NCI-H345 (cell line): ENCODE results near the gene TLX1.
"Not testable (repeated sequence)": the region's sequence is repeated elsewhere in the genome, so short reads cannot be mapped to it uniquely, and the experiment has no call there.

ENCODE experiments used
- DNase-seq: peaks from one replicate; lab custom pipeline; 2025; lab: John Stamatoyannopoulos, UW

Gene TLX1

DNA sequence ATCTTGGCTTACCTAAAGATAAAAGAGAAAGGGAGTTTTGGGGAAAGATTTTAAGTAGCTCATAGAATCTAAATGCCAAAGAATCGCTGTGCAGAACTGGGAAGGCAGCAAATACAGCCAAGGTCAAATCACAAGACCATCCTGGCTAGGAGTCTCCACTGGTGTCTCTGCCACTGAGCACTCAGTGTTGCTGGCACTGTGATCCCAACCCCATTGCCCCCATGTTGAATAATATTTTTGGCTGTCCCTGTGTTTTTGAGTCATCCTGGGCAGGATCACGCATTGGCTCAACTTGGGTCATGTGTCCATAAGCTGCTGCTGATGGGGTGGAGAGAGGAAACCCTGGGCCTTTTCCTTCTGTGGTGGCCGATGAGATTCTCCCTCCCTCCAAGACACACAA lies 21.2 kb downstream of the TLX1 start:
- no peak for DNase-seq

DNA sequence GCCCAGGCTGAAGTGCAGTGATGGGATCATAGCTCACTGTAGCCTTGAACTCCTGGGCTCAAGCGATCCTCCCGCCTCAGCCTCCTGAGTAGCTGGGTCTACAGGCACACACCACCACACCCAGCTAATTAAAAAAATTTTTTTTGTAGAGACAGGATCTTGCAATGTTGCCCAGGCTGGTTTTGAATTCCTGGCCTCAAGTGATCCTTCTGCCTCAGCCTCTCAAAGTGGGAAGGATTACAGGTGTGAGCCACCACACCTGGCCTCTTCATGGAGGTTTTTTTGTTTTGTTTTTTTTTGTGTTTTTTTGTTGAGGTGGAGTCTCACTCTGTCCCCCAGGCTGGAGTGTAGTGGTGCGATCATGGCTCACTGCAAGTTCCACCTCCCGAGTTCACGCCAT lies 23.4 kb downstream of the TLX1 start:
- not testable (repeated sequence) for DNase-seq

DNA sequence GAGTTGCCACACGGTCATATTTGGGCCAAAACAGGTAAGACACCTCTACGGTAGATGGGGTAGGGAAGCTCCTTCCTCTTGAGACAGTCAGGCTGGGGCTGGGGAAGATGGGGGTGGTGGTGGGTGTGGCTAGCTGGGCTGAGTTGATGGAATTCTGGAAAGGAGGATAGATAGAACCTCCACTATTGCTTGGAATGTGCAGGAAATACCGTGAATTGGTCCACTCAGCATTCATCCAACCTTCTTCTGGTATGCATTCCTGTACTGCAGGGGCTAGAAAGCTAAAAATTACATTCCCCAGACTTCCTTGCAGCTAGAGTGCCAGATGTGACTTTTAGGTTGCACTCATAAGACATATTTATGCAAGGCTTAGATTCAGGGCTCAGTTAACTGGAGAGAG lies 24.8 kb downstream of the TLX1 start:
- DNase-seq: no peak

DNA sequence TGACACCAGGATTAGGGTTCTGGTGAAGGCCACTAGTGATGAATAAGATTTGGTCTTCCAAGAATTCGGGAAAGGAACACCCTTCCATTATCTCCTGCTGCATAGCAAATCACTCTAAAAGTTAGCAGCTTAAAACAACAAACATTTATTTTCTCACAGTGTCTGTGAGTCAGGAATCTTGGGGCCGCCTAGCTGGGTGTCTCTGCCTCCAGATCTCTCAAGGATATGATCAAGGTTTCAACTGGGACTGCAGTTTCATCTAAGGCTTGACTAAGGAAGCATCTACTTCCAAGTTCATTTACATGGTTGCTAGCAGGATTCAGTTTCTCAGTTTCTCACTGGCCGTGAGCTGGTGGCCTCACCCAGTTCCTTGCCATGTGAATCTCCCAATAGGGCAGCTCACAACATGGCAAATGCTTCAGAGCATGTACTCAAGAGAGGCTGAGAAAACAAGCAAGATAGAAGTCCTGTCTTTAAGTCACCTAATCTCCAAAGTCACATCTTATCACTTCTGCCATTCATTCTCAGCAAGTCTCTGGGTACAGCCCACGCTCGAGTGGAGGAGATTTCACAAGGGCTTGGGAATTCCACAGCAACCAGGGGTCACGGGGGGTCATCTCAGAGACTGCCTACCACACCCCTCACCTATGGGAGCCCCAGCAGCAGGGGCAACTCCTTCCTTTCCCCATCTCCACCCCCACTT lies 26.8 kb downstream of the TLX1 start:
- no peak for DNase-seq

DNA sequence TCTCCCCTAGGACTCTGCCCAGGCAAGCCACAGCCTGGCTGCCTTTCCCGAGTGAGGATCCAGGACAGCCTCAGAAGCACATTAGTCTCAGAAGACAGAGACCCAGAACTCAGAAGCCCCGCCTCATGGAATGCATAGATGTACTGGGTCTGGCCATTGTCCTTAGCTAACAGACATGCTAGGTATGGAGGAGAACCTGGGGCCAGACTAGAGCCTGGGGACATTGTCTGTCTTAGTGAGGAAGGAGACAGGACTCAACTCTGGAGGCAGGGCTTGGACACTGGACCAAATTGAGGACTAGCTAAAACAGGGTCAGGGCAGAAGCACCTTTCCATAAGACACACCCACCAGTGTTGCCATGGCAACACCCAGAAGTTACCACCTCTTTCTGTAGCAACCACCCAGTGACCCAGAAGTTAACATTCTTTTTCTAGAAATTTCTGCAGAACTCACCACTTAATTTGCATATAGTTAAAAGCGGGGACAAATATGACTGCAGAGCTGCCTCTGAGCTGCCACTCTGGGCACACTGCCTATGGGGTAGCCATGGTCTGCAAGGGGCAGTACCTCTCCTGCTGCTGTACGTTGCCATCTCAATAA lies 27.5 kb downstream of the TLX1 start:
- DNase-seq: no peak

DNA sequence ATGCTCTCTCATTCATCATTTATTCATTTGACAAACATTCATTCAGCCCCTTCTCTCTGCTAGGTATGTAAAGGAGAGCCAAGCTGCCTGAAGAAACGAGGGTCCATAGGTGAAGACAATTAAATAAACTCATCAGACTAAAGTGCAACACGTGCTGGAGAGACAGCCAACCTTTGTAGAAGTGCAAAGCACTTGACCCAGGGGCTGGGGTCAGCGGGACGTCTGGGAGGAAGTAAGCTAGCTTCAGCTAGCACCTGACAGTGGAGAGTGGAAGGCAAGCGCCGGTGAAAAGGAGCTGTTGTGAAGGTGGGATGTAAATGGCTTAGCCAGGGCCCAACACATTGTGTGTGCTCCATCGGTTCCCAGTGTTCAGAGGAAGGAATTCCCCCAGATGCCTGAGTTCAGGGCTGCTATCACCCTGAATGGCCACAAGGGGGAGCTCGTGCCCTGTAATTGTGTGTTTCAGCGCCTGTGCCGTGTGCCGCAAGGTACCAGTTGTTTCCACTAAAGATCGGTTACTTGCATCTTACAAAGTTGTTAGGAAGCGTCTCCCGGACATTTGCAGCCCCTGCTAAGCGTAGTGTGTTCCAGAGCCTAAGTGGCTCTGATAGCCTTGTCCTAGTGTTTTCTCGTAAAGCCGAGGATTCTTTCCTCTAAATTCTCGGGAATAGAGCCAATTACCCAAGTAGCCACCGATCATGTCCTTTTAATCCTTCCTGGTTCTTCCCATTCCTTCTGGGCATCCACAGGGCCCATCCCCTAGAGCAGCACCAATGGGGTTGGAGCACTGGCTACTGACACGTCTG lies 30.6 kb downstream of the TLX1 start:
- peak; percentile 63 for DNase-seq

DNA sequence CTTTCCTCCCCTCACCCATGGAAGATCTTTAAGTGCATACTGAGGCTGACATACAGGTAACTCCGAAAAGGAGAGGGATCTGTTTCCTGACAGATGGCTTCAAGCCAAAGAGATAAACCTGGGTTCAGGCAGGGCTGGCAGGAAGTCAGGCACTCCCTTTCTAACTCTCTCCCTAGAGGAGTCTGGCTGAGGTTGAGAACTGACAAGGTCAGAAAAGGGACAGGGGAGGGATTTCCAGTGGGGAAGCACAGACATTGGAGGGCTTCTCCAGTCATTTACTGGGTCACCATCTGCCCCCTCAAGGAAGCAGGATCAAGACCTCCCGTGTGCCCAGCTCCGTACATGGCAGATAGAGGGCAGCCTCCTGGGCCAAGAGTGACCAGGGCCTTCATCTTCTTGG lies 31.6 kb downstream of the TLX1 start:
- no peak for DNase-seq

DNA sequence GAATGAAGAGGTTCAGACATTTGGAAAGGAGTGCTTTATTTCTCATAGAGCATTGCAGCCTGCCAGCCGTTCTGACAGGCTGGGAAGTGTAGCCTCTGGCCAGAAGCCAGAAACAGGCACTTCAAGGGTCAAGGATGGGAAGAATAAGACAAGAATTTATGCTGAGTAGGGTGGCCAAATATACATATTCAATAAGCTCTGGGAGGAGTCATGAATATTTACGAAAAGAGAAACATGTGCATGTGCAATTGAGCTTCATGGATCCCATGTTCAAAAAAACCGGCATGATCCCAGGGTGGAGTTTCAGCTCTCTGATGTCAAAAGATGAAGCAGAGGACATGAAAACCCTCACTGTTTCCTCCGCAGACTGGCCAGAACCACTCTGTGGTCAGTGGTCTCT lies 32.9 kb downstream of the TLX1 start:
- no peak for DNase-seq

DNA sequence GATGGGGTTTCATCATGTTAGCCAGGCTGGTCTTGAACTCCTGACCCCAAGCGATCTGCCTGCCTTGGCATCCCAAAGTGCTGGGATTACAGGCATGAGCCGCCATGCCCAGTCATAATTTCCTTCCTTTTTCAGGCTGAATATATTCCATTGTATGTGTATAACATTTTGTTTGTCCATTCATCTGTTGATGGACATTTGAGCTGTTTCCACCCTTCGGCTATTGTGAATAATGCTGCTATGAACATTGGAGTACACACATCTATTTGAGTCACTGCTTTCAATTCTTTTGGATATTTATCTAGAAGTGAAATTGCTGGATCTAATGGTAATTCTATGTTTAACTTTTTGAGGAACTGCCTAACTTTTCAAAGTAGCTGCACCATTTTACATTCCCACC lies 34.6 kb downstream of the TLX1 start:
- no peak for DNase-seq

DNA sequence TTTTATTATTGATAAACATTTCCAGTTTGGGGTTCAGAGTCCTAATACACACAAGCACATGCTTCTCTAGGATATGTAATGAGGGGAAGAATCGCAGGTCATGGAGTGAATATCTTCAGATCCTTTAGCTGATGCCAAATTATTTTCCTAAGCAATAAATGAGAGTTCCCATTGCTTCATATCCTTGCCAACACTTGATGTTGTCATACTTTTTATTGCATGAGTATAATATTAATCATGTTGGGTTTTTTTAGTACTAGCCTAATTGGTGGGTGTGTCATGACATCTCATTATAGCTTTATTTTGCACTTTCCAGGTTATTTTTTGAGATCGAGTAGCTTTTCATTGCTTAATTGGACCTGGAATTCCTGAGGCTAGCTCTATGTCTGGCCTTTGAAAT lies 35.3 kb downstream of the TLX1 start:
- DNase-seq: no peak

DNA sequence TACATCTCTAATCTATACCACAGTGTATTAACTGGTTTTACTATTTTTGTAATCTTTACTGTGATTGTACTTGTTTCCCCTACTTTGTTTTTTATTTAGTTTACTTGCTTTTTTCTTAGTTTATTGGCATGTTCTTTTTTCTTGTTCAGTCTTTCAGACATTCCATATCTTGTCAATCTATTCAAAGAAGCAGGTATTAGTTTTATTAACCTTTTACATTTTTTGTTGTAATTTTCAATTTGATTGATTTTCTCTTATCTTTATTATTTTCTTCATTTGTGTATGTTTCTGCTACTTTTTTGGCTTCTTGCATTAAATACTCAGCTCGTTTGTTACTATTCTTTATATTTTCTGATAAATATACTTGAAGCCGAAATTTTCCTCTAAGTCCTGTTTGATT lies 41.6 kb downstream of the TLX1 start:
- no peak for DNase-seq

DNA sequence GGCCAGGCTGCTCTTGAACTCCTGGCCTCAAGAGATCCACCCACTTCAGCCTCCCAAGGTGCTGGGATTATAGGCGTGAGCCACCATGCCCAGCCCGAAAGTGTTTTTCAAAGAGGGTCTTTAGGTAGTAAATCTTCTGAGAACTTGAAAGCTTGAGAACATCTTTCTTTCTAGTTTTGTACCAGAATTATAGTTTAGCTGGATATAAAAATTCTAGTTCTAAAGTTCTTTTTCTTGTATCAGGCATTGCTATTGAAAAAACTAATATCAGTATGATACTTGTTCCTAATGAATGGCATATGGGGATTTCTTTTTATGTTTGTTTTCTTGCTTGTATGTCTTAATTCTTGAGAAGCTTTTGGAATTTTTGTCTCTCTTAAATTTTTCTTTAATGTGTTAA lies 43.2 kb downstream of the TLX1 start:
- no peak for DNase-seq

DNA sequence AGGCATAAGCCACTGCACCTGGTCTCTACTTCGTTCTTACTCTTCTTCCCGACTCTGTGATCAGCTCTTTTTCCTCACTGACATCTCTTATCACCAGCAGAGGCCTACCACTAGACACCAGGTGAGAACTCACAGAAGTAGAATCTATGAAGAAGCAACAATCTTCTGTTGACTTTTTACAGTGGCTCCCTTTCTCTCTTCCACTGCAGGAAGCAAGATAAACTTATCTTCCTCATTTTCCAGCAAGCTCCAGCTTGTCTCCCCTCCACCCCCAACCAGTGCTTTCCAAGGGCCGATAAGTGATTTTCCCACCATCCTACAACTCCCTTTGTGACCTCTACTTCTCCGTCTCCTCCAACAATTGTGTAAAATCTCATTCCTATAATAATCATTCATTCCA lies 45.5 kb downstream of the TLX1 start:
- no peak for DNase-seq

DNA sequence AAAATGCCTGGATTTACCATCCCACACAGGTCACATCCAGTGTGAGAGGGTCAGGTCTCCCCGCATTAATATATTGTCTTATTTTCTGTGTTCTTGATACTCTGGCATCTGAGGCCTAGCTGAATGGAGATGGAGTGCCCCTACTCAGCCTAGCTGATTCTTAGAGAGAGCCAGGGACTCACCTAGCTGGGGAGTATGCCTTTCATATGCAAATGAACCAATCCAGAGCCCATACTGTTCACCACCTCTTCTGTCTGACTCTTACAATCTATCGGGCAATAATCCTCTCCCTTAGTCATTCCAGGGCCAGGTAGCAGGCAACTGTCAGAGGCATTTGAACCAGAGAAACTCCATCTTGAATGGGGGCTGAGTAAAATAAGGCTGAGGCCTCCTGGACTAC lies 51.8 kb downstream of the TLX1 start:
- no peak for DNase-seq

DNA sequence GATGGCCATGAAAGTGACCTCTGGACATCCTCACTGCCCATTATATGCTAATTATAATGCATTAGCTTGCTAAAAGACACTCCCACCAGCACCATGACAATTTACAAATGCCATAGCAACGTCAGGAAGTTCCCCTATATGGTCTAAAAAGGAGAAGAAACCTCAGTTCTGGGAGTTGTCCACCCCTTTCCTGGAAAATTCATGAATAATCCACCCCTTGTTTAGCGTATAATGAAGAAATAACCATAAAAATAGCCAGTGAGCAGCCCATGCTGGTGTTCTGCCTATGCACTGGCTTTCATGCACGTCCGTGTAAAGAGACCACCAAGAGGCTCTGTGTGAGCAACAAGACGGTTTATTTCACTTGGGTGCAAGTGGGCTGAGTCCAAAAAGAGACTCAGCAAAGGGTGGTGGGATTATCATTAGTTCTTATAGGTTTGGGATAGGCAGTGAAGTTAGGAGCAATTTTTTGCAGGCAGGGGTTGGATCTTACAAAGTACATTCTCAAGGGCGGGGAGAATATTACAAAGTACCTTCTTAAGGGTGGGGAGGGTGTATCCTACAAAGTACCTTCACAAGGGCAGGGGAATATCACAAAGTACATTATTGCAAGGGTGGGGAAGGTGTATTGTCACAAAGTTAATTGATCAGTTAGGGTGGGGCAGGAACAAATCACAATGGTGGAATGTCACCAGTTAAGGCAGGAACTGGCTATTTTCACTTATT lies 52.5 kb downstream of the TLX1 start:
- no peak for DNase-seq
